PC-9 (cell line): ENCODE data around the gene ANP32B. TPM values are rescaled to one million over a fixed set of nuclear protein-coding genes. Genes with fewer than 3 reads are reported as not detected.

Experiments used
- BruUV-seq: library from RNA; stranded (reverse); fragments of 400-500 nt; replicated peaks from 2 replicates; lab custom pipeline; 2021; lab: Mats Ljungman, UMichigan
- CTCF ChIA-PET: fragments of 300-600 bp; sonication (Branson Sonifier 250); formaldehyde crosslinking; loops from one replicate; lab custom pipeline; 2022; ENCODE audit warnings: antibody characterized with exemption; lab: Charles Lee
- POLR2A ChIA-PET: fragments of 300-600 bp; sonication (Branson Sonifier 250); formaldehyde crosslinking; loops from one replicate; lab custom pipeline; 2022; ENCODE audit warnings: antibody characterized with exemption; ENCODE audit not compliant: unreplicated experiment; lab: Charles Lee
- DNase-seq, 2 experiments: peaks; one replicate each; pipeline versions ENCODE4 v3.0.0 to v3.0.0-alpha.2; 2015 to 2022; ENCODE audit warnings: mixed read lengths in 1 of 2
- H2AFZ ChIP-seq: fragments of 200-600 bp; sonication (generic); 2 replicates; pipeline ENCODE4 v1.8.1; 2017; ENCODE audit warnings: antibody characterized with exemption
- H3F3A ChIP-seq: fragments of 200-600 bp; sonication (generic); 2 replicates; pipeline ENCODE4 v1.8.1; 2017; ENCODE audit warnings: antibody characterized with exemption, mild to moderate bottlenecking, low read depth; ENCODE audit not compliant: insufficient read depth
- H3K27ac ChIP-seq: fragments of 200-600 bp; sonication (generic); 2 replicates; pipeline ENCODE4 v1.6.1; 2016; ENCODE audit warnings: mixed run types
- H3K27me3 ChIP-seq: fragments of 200-600 bp; sonication (generic); 2 replicates; pipeline ENCODE4 v1.6.1; 2016; ENCODE audit warnings: low read depth, mixed run types; ENCODE audit not compliant: insufficient read depth
- H3K36me3 ChIP-seq: fragments of 200-600 bp; sonication (generic); 2 replicates; pipeline ENCODE4 v1.6.1; 2016; ENCODE audit warnings: low read depth, mixed run types
- H3K4me1 ChIP-seq: fragments of 200-600 bp; sonication (generic); replicated peaks from 2 replicates; pipeline ENCODE4 v1.6.1; 2016; ENCODE audit warnings: mixed run types; ENCODE audit not compliant: insufficient read depth
- H3K4me2 ChIP-seq: fragments of 200-600 bp; sonication (generic); 2 replicates; pipeline ENCODE4 v1.6.1; 2017; ENCODE audit warnings: mixed run types
- H3K4me3 ChIP-seq: fragments of 200-600 bp; sonication (generic); 2 replicates; pipeline ENCODE4 v1.6.1; 2016; ENCODE audit warnings: mixed run types
- H3K79me2 ChIP-seq: fragments of 200-600 bp; sonication (generic); 2 replicates; pipeline ENCODE4 v1.6.1; 2017; ENCODE audit warnings: low read depth, mixed run types
- H3K9me2 ChIP-seq: fragments of 200-600 bp; sonication (generic); 2 replicates; pipeline ENCODE4 v1.8.1; 2017; ENCODE audit warnings: mild to moderate bottlenecking; ENCODE audit not compliant: insufficient read depth
- H3K9me3 ChIP-seq: fragments of 200-600 bp; sonication (generic); 2 replicates; pipeline ENCODE4 v1.8.1; 2016; ENCODE audit warnings: low read depth; ENCODE audit not compliant: insufficient read depth
- H4K20me1 ChIP-seq: fragments of 200-600 bp; sonication (generic); 2 replicates; pipeline ENCODE4 v1.8.1; 2017; ENCODE audit not compliant: insufficient read depth
- EZH2 ChIP-seq: fragments of 200-600 bp; sonication (generic); IDR thresholded peaks from 2 replicates; pipeline ENCODE4 v1.8.0; 2017; ENCODE audit warnings: antibody characterized with exemption, low read depth
- intact Hi-C: fragments of 100-400 bp; cut with micrococcal nuclease; formaldehyde crosslinking; loops from one replicate; pipeline ENCODE4 v1.10.0; 2022; ENCODE audit not compliant: unreplicated experiment
- total RNA-seq: library from RNA; stranded (reverse); gene quantifications from 2 replicates; pipeline ENCODE4 v1.2.3, GENCODE V29; 2021
- TF ChIP-seq, protein P1 (sequence below): fragments of 200-600 bp; sonication (generic); conservative IDR thresholded peaks from 2 replicates; pipeline ENCODE4 v1.6.1; 2017; ENCODE audit warnings: mixed run types, antibody characterized with exemption, mild to moderate bottlenecking, moderate library complexity

ANP32B gene
- total RNA-seq, 1 experiment from 2014 or later: 280 TPM

DNA sequence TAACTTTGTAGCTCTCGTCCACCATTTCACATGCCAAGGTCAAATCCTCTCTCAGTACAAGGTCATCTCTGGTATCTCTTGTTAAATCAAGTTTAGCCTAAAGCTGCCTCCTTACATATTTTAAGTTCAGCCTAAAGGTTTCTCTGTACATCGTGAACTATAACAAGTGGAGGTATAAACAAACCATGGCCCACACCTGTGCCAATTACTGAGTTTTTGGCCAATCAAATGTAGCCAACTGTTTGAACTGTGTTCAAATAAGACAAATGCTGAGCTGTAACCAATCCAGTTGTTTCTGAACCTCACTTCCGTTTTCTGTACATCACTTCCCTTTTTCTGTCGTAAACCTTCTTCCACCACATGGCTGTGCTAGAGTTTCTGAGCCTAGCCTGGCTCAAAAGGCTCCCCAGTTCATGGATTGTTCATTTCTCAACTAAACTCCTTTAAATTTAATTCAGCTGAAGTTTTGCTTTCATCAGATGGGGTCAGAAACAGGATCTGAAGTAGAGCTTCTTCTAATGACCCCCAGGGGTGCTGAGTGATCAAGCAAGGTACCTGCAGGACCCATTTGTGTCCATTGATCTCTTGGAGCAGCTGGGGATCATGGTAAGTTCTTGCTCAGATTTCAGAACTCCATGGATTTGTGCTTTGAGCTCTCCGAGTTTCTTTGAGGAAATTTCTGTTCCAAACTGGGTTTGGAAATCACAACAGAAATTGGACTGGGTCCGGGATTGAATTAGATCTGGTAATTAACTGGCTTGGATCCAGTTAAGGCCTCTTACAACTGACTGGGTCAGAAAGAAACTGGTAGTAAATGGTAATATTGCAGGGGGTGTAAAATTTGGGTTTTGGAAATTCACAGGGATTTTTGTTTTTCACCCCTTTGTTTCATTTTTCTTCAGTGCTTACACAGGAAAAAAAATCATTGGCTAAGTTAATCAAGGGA is 62.4 kb downstream of the ANP32B start:
- POLR2A ChIA-PET: interaction anchor here (0.6 kb wide), 1 partner anchor 52 kb away, joined by 4 read pairs; no protein-coding TSS in a partner anchor

DNA sequence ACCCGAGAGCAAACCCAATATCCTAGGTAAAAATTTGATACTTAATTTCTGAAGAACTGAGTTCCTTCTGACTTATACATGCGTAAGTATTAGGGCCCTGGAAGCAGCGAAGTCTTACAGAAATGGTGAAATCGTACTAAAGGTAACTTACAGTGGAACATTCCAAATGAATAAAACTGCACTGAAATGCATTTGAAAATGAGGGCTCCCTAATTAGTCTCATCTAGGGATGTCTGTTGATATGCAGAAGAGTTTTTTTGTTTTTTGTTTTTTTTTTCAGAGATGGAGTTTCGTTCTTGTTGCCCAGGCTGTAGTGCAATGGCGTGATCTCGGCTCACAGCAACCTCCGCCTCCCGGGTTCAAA is 63.0 kb downstream of the ANP32B start:
- Histone ChIP-seq H3F3A (peaks cover 30% of the 10 kb centered on the region; the same call in 1 of the 2 replicates), H4K20me1 (0 out of 2 replicates have a peak, but pooled peaks cover 9% of the 10 kb centered on the region), H3K9me3 (no peaks in the 10 kb centered on the region), H3K4me1 (peaks cover 32% of the 10 kb centered on the region), H3K9me2 (no peaks in the 10 kb centered on the region), H3K4me3 (peak overlapping the region; percentile 73), H3K27me3 (no peaks in the 10 kb centered on the region), H3K79me2 (peaks cover 65% of the 10 kb centered on the region), H3K4me2 (peak overlapping the region; percentile 90), H2AFZ (no peak overlapping the region), H3K27ac (peak overlapping the region; percentile 68), H3K36me3 (peaks cover 33% of the 10 kb centered on the region)
- DNase-seq: no peak
- TF ChIP-seq, protein P1, sequence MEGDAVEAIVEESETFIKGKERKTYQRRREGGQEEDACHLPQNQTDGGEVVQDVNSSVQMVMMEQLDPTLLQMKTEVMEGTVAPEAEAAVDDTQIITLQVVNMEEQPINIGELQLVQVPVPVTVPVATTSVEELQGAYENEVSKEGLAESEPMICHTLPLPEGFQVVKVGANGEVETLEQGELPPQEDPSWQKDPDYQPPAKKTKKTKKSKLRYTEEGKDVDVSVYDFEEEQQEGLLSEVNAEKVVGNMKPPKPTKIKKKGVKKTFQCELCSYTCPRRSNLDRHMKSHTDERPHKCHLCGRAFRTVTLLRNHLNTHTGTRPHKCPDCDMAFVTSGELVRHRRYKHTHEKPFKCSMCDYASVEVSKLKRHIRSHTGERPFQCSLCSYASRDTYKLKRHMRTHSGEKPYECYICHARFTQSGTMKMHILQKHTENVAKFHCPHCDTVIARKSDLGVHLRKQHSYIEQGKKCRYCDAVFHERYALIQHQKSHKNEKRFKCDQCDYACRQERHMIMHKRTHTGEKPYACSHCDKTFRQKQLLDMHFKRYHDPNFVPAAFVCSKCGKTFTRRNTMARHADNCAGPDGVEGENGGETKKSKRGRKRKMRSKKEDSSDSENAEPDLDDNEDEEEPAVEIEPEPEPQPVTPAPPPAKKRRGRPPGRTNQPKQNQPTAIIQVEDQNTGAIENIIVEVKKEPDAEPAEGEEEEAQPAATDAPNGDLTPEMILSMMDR: no peak
- TF ChIP-seq EZH2: no peak
- ChIA-PET CTCF (no interaction called here), POLR2A (interaction anchor here (0.6 kb wide), 1 partner anchor 51 kb away, joined by 4 read pairs; no protein-coding TSS in a partner anchor)
- BruUV-seq: no TSS peak
- intact Hi-C loops: no loop called here

More for the DNA sequence above, 62.4 kb downstream of the ANP32B start:
- H3K9me3 ChIP-seq: no peaks in the 10 kb centered on the region
- CTCF ChIA-PET: no interaction called here
- BruUV-seq: TSS peak; percentile 55
- no peaks in the 10 kb centered on the region for H3K9me2 ChIP-seq
- TF ChIP-seq, protein P1: peak; percentile 32; the same call in 1 of the 2 replicates
- no peak for TF ChIP-seq EZH2
- intact Hi-C loops: no loop called here
- H4K20me1 ChIP-seq: 0 out of 2 replicates have a peak, but pooled peaks cover 4% of the 10 kb centered on the region
- H3K4me3 ChIP-seq: peak overlapping the region; percentile 73
- H3K27ac ChIP-seq: peak overlapping the region; percentile 68
- H2AFZ ChIP-seq: peak overlapping the region; percentile 83
- H3F3A ChIP-seq: peaks cover 26% of the 10 kb centered on the region; the same call in 1 of the 2 replicates
- no peaks in the 10 kb centered on the region for H3K27me3 ChIP-seq
- H3K4me1 ChIP-seq: peaks cover 32% of the 10 kb centered on the region
- peaks cover 28% of the 10 kb centered on the region; the same call in 1 of the 2 replicates for H3K36me3 ChIP-seq
- peak in 1 of 2 experiments; percentile 84 for DNase-seq
- peaks cover 59% of the 10 kb centered on the region for H3K79me2 ChIP-seq
- H3K4me2 ChIP-seq: peak overlapping the region; percentile 90

DNA sequence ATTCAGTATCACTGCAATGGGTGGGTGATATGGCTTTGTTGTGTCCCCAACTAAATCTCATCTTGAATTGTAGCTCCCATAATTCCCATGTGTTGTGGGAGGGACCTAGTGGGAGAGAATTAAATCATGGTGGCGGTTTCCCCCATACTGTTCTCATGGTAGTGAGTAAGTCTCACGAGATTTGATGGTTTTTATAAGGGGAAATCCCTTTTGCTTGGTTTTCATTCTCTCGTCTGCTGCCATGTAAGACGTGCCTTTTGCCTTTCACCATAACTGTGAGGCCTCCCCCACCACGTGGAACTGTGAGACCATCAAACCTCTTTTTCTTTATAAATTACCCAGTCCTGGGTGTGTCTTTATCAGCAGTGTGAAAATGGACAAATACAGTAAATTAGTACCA is 63.9 kb downstream of the ANP32B start:
- intact Hi-C loops: no loop called here
- peak overlapping the region; percentile 73 for H3K4me3 ChIP-seq
- H3K36me3 ChIP-seq: peaks cover 37% of the 10 kb centered on the region
- peaks cover 32% of the 10 kb centered on the region for H3K4me1 ChIP-seq
- no peak overlapping the region for H3K27ac ChIP-seq
- H3K27me3 ChIP-seq: no peaks in the 10 kb centered on the region
- DNase-seq: no peak
- POLR2A ChIA-PET: no interaction called here
- no peaks in the 10 kb centered on the region for H3K9me3 ChIP-seq
- peaks cover 37% of the 10 kb centered on the region; the same call in 1 of the 2 replicates for H3F3A ChIP-seq
- H3K79me2 ChIP-seq: peaks cover 69% of the 10 kb centered on the region
- no peaks in the 10 kb centered on the region for H3K9me2 ChIP-seq
- TF ChIP-seq, protein P1: no peak
- TF ChIP-seq EZH2: no peak
- H4K20me1 ChIP-seq: 0 out of 2 replicates have a peak, but pooled peaks cover 9% of the 10 kb centered on the region
- H3K4me2 ChIP-seq: peak overlapping the region; percentile 90
- no peak overlapping the region for H2AFZ ChIP-seq
- no TSS peak for BruUV-seq
- CTCF ChIA-PET: no interaction called here
